Measurements from ENCODE around the gene C3AR1. TPM values are rescaled to one million over a fixed set of nuclear protein-coding genes. Genes with fewer than 3 reads are reported as not detected.
"Not testable (repeated sequence)": the region's sequence is repeated elsewhere in the genome, so short reads cannot be mapped to it uniquely, and the experiment has no call there.

C3AR1 gene
- polyA plus RNA-seq, 1 donor, result 6.1 TPM

- Histone ChIP-seq H3K36me3 (ENCODE audit: control insufficient read depth, insufficient read depth, low read length) (peaks cover 37% of the 10 kb centered on the region), H3K27ac (ENCODE audit: low read length) (no peak overlapping the region), H3K4me3 (ENCODE audit: low read length) (no peak overlapping the region), H3K4me1 (ENCODE audit: control insufficient read depth, insufficient read depth, low read length) (no peaks in the 10 kb centered on the region), H3K27me3 (ENCODE audit: control insufficient read depth, insufficient read depth, low read length) (no peaks in the 10 kb centered on the region), H3K9me3 (ENCODE audit: control insufficient read depth, low read depth, low read length) (no peaks in the 10 kb centered on the region)
- WGBS (ENCODE audit: insufficient coverage, low lambda C conversion rate), result no CpG with 5 or more reads among the region's 2 CpGs
- no peak for DNase-seq
Measured at GRCh38 chr12:8087666-8088065, 21.5 kb upstream of the C3AR1 start.

DNA sequence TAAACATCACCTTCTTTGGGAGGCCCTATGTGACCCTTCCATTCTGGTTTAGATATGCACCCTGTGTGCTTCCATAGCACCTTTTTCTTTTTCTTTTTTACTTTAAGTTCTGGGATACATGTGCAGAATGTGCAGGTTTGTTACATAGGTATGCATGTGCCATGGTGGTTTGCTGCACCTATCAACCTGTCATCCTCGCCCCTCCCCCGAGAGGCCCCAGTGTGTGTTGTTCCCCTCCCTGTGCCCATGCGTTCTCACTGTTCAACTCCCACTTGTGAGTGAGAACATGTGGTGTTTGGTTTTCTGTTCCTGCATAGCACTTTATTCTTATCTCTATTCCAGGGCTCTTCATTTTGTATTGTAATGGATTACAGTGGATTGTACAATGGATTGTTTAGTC is 18.2 kb upstream of the C3AR1 start:
- H3K27me3 ChIP-seq (ENCODE audit: control insufficient read depth, insufficient read depth, low read length); H3K27ac ChIP-seq (ENCODE audit: low read length); H3K4me1 ChIP-seq (ENCODE audit: control insufficient read depth, insufficient read depth, low read length); H3K36me3 ChIP-seq (ENCODE audit: control insufficient read depth, insufficient read depth, low read length); H3K4me3 ChIP-seq (ENCODE audit: low read length); H3K9me3 ChIP-seq (ENCODE audit: control insufficient read depth, low read depth, low read length); DNase-seq: not testable (repeated sequence)
- no CpG with 5 or more reads among the region's 3 CpGs for WGBS (ENCODE audit: insufficient coverage, low lambda C conversion rate)

DNA sequence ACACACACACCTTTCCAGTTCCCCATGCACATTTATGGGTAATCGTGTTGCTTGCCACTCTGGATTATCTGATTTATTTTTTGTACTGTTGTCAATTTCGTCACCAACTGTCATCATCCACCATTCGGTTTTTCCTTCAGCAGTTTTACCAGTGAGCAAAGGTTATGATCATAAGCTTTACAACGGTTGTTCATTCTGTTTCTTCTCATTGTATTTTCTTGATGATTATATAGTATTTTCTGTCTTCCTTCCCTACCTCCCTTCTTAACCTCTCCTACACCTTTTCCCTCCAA is 16.6 kb upstream of the C3AR1 start:
- H3K9me3 ChIP-seq (ENCODE audit: control insufficient read depth, low read depth, low read length), result no peaks in the 10 kb centered on the region
- H3K4me1 ChIP-seq (ENCODE audit: control insufficient read depth, insufficient read depth, low read length), result no peaks in the 10 kb centered on the region
- peak overlapping the region; percentile 99 for H3K27ac ChIP-seq (ENCODE audit: low read length)
- peak overlapping the region; percentile 79 for H3K4me3 ChIP-seq (ENCODE audit: low read length)
- WGBS (ENCODE audit: insufficient coverage, low lambda C conversion rate), result 0% methylated on average over 1 of the region's 4 CpGs
- H3K27me3 ChIP-seq (ENCODE audit: control insufficient read depth, insufficient read depth, low read length), result no peaks in the 10 kb centered on the region
- DNase-seq, result peak in 1 of 2 donors; percentile 63
- peaks cover 4% of the 10 kb centered on the region for H3K36me3 ChIP-seq (ENCODE audit: control insufficient read depth, insufficient read depth, low read length)

- H3K36me3 ChIP-seq (ENCODE audit: control insufficient read depth, insufficient read depth, low read length), result peaks cover 4% of the 10 kb centered on the region
- peak in 1 of 2 donors; percentile 61 for DNase-seq
- peak overlapping the region; percentile 79 for H3K4me3 ChIP-seq (ENCODE audit: low read length)
- H3K9me3 ChIP-seq (ENCODE audit: control insufficient read depth, low read depth, low read length), result no peaks in the 10 kb centered on the region
- no peaks in the 10 kb centered on the region for H3K4me1 ChIP-seq (ENCODE audit: control insufficient read depth, insufficient read depth, low read length)
- 0% methylated on average over 1 of the region's 15 CpGs for WGBS (ENCODE audit: insufficient coverage, low lambda C conversion rate)
- H3K27me3 ChIP-seq (ENCODE audit: control insufficient read depth, insufficient read depth, low read length), result no peaks in the 10 kb centered on the region
- peak overlapping the region; percentile 99 for H3K27ac ChIP-seq (ENCODE audit: low read length)
Measured at GRCh38 chr12:8081251-8081920, 15.2 kb upstream of the C3AR1 start.

GRCh38 chr12:8080120-8080519 is 14.0 kb upstream of the C3AR1 start:
- no peak for DNase-seq
- no peaks in the 10 kb centered on the region for H3K4me1 ChIP-seq (ENCODE audit: control insufficient read depth, insufficient read depth, low read length)
- H3K27ac ChIP-seq (ENCODE audit: low read length), result no peak overlapping the region
- H3K4me3 ChIP-seq (ENCODE audit: low read length), result no peak overlapping the region
- H3K27me3 ChIP-seq (ENCODE audit: control insufficient read depth, insufficient read depth, low read length), result no peaks in the 10 kb centered on the region
- H3K9me3 ChIP-seq (ENCODE audit: control insufficient read depth, low read depth, low read length), result no peaks in the 10 kb centered on the region
- H3K36me3 ChIP-seq (ENCODE audit: control insufficient read depth, insufficient read depth, low read length), result no peaks in the 10 kb centered on the region

- DNase-seq, result no peak
- H3K27ac ChIP-seq (ENCODE audit: low read length), result no peak overlapping the region
- H3K36me3 ChIP-seq (ENCODE audit: control insufficient read depth, insufficient read depth, low read length), result no peaks in the 10 kb centered on the region
- H3K9me3 ChIP-seq (ENCODE audit: control insufficient read depth, low read depth, low read length), result no peaks in the 10 kb centered on the region
- no peak overlapping the region for H3K4me3 ChIP-seq (ENCODE audit: low read length)
- H3K27me3 ChIP-seq (ENCODE audit: control insufficient read depth, insufficient read depth, low read length), result no peaks in the 10 kb centered on the region
- no peaks in the 10 kb centered on the region for H3K4me1 ChIP-seq (ENCODE audit: control insufficient read depth, insufficient read depth, low read length)
- 90% methylated on average over 1 of the region's 2 CpGs for WGBS (ENCODE audit: insufficient coverage, low lambda C conversion rate)
Measured at GRCh38 chr12:8078916-8079315, 12.8 kb upstream of the C3AR1 start.

- H3K27me3 ChIP-seq (ENCODE audit: control insufficient read depth, insufficient read depth, low read length), result no peaks in the 10 kb centered on the region
- H3K4me3 ChIP-seq (ENCODE audit: low read length), result no peak overlapping the region
- no peaks in the 10 kb centered on the region for H3K4me1 ChIP-seq (ENCODE audit: control insufficient read depth, insufficient read depth, low read length)
- H3K36me3 ChIP-seq (ENCODE audit: control insufficient read depth, insufficient read depth, low read length), result no peaks in the 10 kb centered on the region
- 40% methylated on average over 1 of the region's 4 CpGs for WGBS (ENCODE audit: insufficient coverage, low lambda C conversion rate)
- DNase-seq, result no peak
- H3K9me3 ChIP-seq (ENCODE audit: control insufficient read depth, low read depth, low read length), result no peaks in the 10 kb centered on the region
- no peak overlapping the region for H3K27ac ChIP-seq (ENCODE audit: low read length)
Measured at GRCh38 chr12:8078398-8078797, 12.2 kb upstream of the C3AR1 start.

DNA sequence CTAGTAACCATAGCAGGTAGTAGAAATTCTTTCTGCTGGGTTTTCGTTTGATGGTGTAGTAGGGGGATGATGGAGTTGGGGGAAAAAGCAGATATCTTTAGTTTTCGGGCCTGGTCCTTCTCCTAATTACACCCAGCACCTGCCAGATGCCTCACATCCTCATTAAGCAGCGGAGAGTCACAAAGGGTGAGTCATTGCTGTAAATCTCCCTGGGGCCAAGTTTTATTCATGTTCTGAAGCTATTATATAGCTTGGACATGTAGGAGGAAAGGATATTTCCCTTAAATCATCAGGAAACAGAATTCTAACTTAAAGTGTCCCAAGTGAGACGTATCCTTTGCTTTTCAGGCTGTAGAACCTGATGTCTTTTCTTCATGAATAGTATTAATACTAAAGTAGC is 11.0 kb upstream of the C3AR1 start:
- Histone ChIP-seq H3K9me3 (ENCODE audit: control insufficient read depth, low read depth, low read length) (no peaks in the 10 kb centered on the region), H3K36me3 (ENCODE audit: control insufficient read depth, insufficient read depth, low read length) (no peaks in the 10 kb centered on the region), H3K27ac (ENCODE audit: low read length) (no peak overlapping the region), H3K4me3 (ENCODE audit: low read length) (no peak overlapping the region), H3K4me1 (ENCODE audit: control insufficient read depth, insufficient read depth, low read length) (no peaks in the 10 kb centered on the region), H3K27me3 (ENCODE audit: control insufficient read depth, insufficient read depth, low read length) (no peaks in the 10 kb centered on the region)
- DNase-seq, result no peak
- 100% methylated on average over 1 of the region's 4 CpGs for WGBS (ENCODE audit: insufficient coverage, low lambda C conversion rate)

DNA sequence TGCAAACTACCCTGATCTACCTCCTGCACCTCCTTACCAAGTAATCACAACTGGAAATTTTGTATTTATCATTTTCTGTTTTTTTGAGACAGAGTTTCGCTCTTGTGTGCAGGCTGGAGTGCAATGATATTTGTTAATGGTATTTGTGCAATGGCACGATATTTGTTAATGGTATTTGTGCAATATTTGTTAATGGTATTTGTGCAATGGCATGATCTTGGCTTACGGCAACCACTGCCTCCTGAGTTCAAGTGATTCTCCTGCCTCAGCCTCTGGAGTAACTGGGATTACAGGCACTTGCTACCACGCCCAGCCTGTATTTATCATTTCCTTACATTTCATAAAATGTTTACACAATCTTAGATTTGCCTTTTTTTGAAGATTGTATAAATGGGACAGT is 10.2 kb upstream of the C3AR1 start:
- DNase-seq, result no peak

GRCh38 chr12:8075935-8076334 is 9.8 kb upstream of the C3AR1 start:
- Histone ChIP-seq H3K4me1 (ENCODE audit: control insufficient read depth, insufficient read depth, low read length) (no peaks in the 10 kb centered on the region), H3K27me3 (ENCODE audit: control insufficient read depth, insufficient read depth, low read length) (no peaks in the 10 kb centered on the region), H3K27ac (ENCODE audit: low read length) (no peak overlapping the region), H3K4me3 (ENCODE audit: low read length) (no peak overlapping the region), H3K9me3 (ENCODE audit: control insufficient read depth, low read depth, low read length) (no peaks in the 10 kb centered on the region), H3K36me3 (ENCODE audit: control insufficient read depth, insufficient read depth, low read length) (no peaks in the 10 kb centered on the region)
- 98% methylated on average over 6 of the region's 6 CpGs for WGBS (ENCODE audit: insufficient coverage, low lambda C conversion rate)
- no peak for DNase-seq

More for the DNA sequence above, 10.2 kb upstream of the C3AR1 start:
- H3K9me3 ChIP-seq (ENCODE audit: control insufficient read depth, low read depth, low read length), result no peaks in the 10 kb centered on the region
- H3K27ac ChIP-seq (ENCODE audit: low read length), result no peak overlapping the region
- H3K27me3 ChIP-seq (ENCODE audit: control insufficient read depth, insufficient read depth, low read length), result no peaks in the 10 kb centered on the region
- WGBS (ENCODE audit: insufficient coverage, low lambda C conversion rate), result 100% methylated on average over 1 of the region's 4 CpGs
- no peaks in the 10 kb centered on the region for H3K36me3 ChIP-seq (ENCODE audit: control insufficient read depth, insufficient read depth, low read length)
- no peak overlapping the region for H3K4me3 ChIP-seq (ENCODE audit: low read length)
- no peaks in the 10 kb centered on the region for H3K4me1 ChIP-seq (ENCODE audit: control insufficient read depth, insufficient read depth, low read length)

- not testable (repeated sequence) for H3K27ac ChIP-seq (ENCODE audit: low read length); DNase-seq; H3K4me3 ChIP-seq (ENCODE audit: low read length); H3K36me3 ChIP-seq (ENCODE audit: control insufficient read depth, insufficient read depth, low read length); H3K4me1 ChIP-seq (ENCODE audit: control insufficient read depth, insufficient read depth, low read length); H3K9me3 ChIP-seq (ENCODE audit: control insufficient read depth, low read depth, low read length); H3K27me3 ChIP-seq (ENCODE audit: control insufficient read depth, insufficient read depth, low read length)
- WGBS (ENCODE audit: insufficient coverage, low lambda C conversion rate), result 100% methylated on average over 2 of the region's 3 CpGs
Measured at GRCh38 chr12:8071820-8072219, 5.7 kb upstream of the C3AR1 start.
